K562 (cell line): Measurements from ENCODE around the gene NBEAL2. TPM values are rescaled to one million over a fixed set of nuclear protein-coding genes. Genes with fewer than 3 reads are reported as not detected.
A peak's percentile ranks its signal among the peaks of the same experiment; 100 is the strongest.

Source experiments
- ATAC-seq: fragments of 200-7000 bp; cut with Tn5 transposase; 3 replicates; pipeline ENCODE4 v1.9.1; 2020; ENCODE audit warnings: moderate library complexity
- BruUV-seq: library from RNA; stranded (reverse); fragments of 400-500 nt; replicated peaks from 2 replicates; lab custom pipeline; 2021; lab: Mats Ljungman, UMichigan
- CTCF ChIA-PET: fragments of 300-600 bp; formaldehyde crosslinking; extraction: SDS; loops from one replicate; lab custom pipeline; 2021; ENCODE audit warnings: low intra/inter-chr PET ratio; lab: Yijun Ruan, JAX
- POLR2A ChIA-PET: fragments of 300-600, 350-650 bp; sonication (Branson Sonifier 250); formaldehyde crosslinking; extraction: SDS; loops from one replicate; lab custom pipeline; 2021; ENCODE audit warnings: antibody characterized with exemption, inconsistent platforms; lab: Yijun Ruan, JAX
- DNase-seq, 4 experiments: peaks; one replicate each; pipeline versions ENCODE4 v3.0.0 to v3.0.0-alpha.2; 2011 to 2018; ENCODE audit warnings: low spot score in 3 of 4, mixed read lengths in 3 of 4; ENCODE audit errors: extremely low read depth in 1 of 4
- FAIRE-seq: peaks from 2 replicates; lab custom pipeline; 2011; peaks lifted over from hg19 to GRCh38; lab: Jason Lieb, UNC
- H2AFZ ChIP-seq: 2 replicates; pipeline ENCODE4 v1.6.0; 2011; ENCODE audit warnings: low read depth, low read length, control low read depth, inconsistent platforms
- H3K27ac ChIP-seq: fragments of 200-600 bp; 3 replicates; pipeline ENCODE4 v1.8.0; 2011; ENCODE audit warnings: low read depth, mild to moderate bottlenecking, control low read depth, inconsistent platforms, low read length, moderate library complexity, mixed read lengths; ENCODE audit errors: extremely low read depth
- H3K27me3 ChIP-seq, 2 experiments: fragments of 300-600 bp in 1 of 2; 2 replicates in 1 of 2; 3 replicates in 1 of 2; pipeline versions ENCODE4 v1.6.0 to v1.8.0; 2011; ENCODE audit warnings: inconsistent platforms in 2 of 2, low read length in 2 of 2, mild to moderate bottlenecking in 1 of 2, mixed read lengths in 1 of 2, moderate library complexity in 1 of 2; ENCODE audit not compliant: control insufficient read depth in 2 of 2, insufficient read depth in 2 of 2
- H3K36me3 ChIP-seq: fragments of 300-600 bp; 3 replicates; pipeline ENCODE4 v1.8.0; 2011; ENCODE audit warnings: mild to moderate bottlenecking, low read length, inconsistent platforms; ENCODE audit not compliant: control insufficient read depth, insufficient read depth
- H3K4me1 ChIP-seq, 2 experiments: fragments of 200-600 bp in 1 of 2; replicated peaks in 1 of 2; 2 replicates in 1 of 2; 3 replicates in 1 of 2; pipeline versions ENCODE4 v1.5.1 to v1.8.0; 2011; ENCODE audit warnings: inconsistent platforms in 2 of 2, low read length in 2 of 2, mild to moderate bottlenecking in 1 of 2, mixed read lengths in 1 of 2, moderate library complexity in 1 of 2; ENCODE audit not compliant: control insufficient read depth in 2 of 2, insufficient read depth in 2 of 2
- H3K4me2 ChIP-seq: 2 replicates; pipeline ENCODE4 v1.6.1; 2011; ENCODE audit warnings: low read length, control low read depth, inconsistent platforms, mixed read lengths; ENCODE audit not compliant: insufficient read depth
- H3K4me3 ChIP-seq: fragments of 200-600 bp; sonication (generic), shearing (Covaris generic); 2 replicates; pipeline ENCODE4 v1.5.1; 2016; ENCODE audit warnings: control low read depth, inconsistent platforms
- H3K79me2 ChIP-seq: fragments of 200-600 bp; 3 replicates; pipeline ENCODE4 v1.8.0; 2011; ENCODE audit warnings: low read length, inconsistent platforms; ENCODE audit not compliant: control insufficient read depth, insufficient read depth
- H3K9ac ChIP-seq, 2 experiments: 2 replicates each; pipeline versions ENCODE4 v1.6.0 to v1.6.1; 2011; ENCODE audit warnings: low read depth in 2 of 2, low read length in 2 of 2, control low read depth in 1 of 2, inconsistent platforms in 1 of 2, mild to moderate bottlenecking in 1 of 2, mixed read lengths in 1 of 2; ENCODE audit not compliant: insufficient read depth in 1 of 2
- H3K9me1 ChIP-seq: one replicate; pipeline ENCODE4 v1.6.0; 2011; ENCODE audit warnings: inconsistent platforms, mild to moderate bottlenecking, low read length, moderate library complexity; ENCODE audit not compliant: control insufficient read depth, insufficient read depth
- H3K9me3 ChIP-seq: replicated peaks from 2 replicates; pipeline ENCODE4 v1.5.1; 2011; ENCODE audit warnings: low read depth, low read length, inconsistent platforms; ENCODE audit not compliant: control insufficient read depth, insufficient read depth
- H4K20me1 ChIP-seq: replicated peaks from 2 replicates; pipeline ENCODE4 v1.6.1; 2011; ENCODE audit warnings: low read length, inconsistent platforms, mixed read lengths; ENCODE audit not compliant: control insufficient read depth, insufficient read depth
- GMEB1 ChIP-seq: fragments of 250-450 bp; sonication (Bioruptor Pico); IDR thresholded peaks from 2 replicates; pipeline ENCODE4 v1.4.0; 2020; ENCODE audit warnings: mild to moderate bottlenecking
- HDGF ChIP-seq: fragments of 450-650 bp; IDR thresholded peaks from 2 replicates; pipeline ENCODE4 v1.6.1; 2016
- ID3 ChIP-seq, 2 experiments: fragments of 250-450 bp in 1 of 2; fragments of 450-650 bp in 1 of 2; sonication (Bioruptor Pico) in 1 of 2; IDR thresholded peaks; 2 replicates each; pipeline versions ENCODE4 v1.6.1 to v1.8.0; 2016 to 2021; ENCODE audit warnings: mild to moderate bottlenecking in 2 of 2, moderate library complexity in 2 of 2, missing compliant biosample characterization in 1 of 2, missing genetic modification characterization in 1 of 2
- JUN ChIP-seq, 2 experiments: sonication (generic) in 1 of 2; formaldehyde crosslinking in 1 of 2; IDR thresholded peaks; 2 replicates each; pipeline versions ENCODE4 v1.6.1 to v1.8.0; 2012 to 2022; ENCODE audit warnings: borderline replicate concordance in 2 of 2, mild to moderate bottlenecking in 2 of 2, improper control_type of control experiment in 1 of 2, low read depth in 1 of 2, low read length in 1 of 2, missing genetic modification reagents in 1 of 2
- MCM2 ChIP-seq: fragments of 450-650 bp; IDR thresholded peaks from 2 replicates; pipeline ENCODE4 v1.6.1; 2017; ENCODE audit warnings: low read depth, mild to moderate bottlenecking
- MEIS2 ChIP-seq: fragments of 450-650 bp; IDR thresholded peaks from 2 replicates; pipeline ENCODE4 v1.6.1; 2014; ENCODE audit warnings: mild to moderate bottlenecking; ENCODE audit not compliant: partially characterized antibody
- PKNOX1 ChIP-seq: fragments of 450-650 bp; IDR thresholded peaks from 2 replicates; pipeline ENCODE4 v1.6.1; 2016
- RAD51 ChIP-seq: fragments of 450-650 bp; IDR thresholded peaks from 2 replicates; pipeline ENCODE4 v1.7.1; 2016; ENCODE audit warnings: low read depth, mild to moderate bottlenecking, borderline replicate concordance
- SMAD4 ChIP-seq: fragments of 250-450 bp; sonication (Bioruptor Pico); conservative IDR thresholded peaks from 2 replicates; pipeline ENCODE4 v1.8.0; 2021; ENCODE audit warnings: inconsistent platforms, mild to moderate bottlenecking, moderate library complexity
- SNRNP70 ChIP-seq: fragments of 200-400 bp; formaldehyde crosslinking; optimal IDR thresholded peaks from 2 replicates; pipeline ENCODE3; 2017; ENCODE audit warnings: low read depth, low read length
- USF1 ChIP-seq: sonication (generic); formaldehyde crosslinking; IDR thresholded peaks from 2 replicates; pipeline ENCODE4 v1.9.0; 2022; ENCODE audit warnings: mild to moderate bottlenecking, missing genetic modification reagents
- ZNF561 ChIP-seq: fragments of 450-650 bp; formaldehyde crosslinking; conservative IDR thresholded peaks from 2 replicates; pipeline ENCODE4 v1.4.0; 2020; ENCODE audit warnings: mild to moderate bottlenecking, moderate library complexity
- WGBS: fragments of 100-300 bp; shearing (Covaris generic); methylation state at CpG from one replicate; pipeline ENCODE4 v1.1.6; 2016; ENCODE audit warnings: low coverage, mixed read lengths; ENCODE audit not compliant: insufficient coverage; ENCODE audit errors: missing lambda C conversion rate; 5-methylcytosine and 5-hydroxymethylcytosine counted together
- in situ Hi-C: fragments of 300-500 bp; cut with MboI; formaldehyde crosslinking; loops from 4 replicates; pipeline ENCODE4 v1.15.0; 2018; ENCODE audit warnings: inconsistent platforms, mixed read lengths
- intact Hi-C: fragments of 100-400 bp; cut with micrococcal nuclease; formaldehyde crosslinking; loops from 2 replicates; pipeline ENCODE4 v1.14.2; 2022
- polyA plus RNA-seq, 8 experiments: library from polyadenylated mRNA; depleted of rRNA in 4 of 8; stranded (reverse) in 5 of 8; unstranded in 3 of 8; fragments of >200 nt; fragmentation: Nextera tagmentation in 2 of 8; fragmentation: Illumina TruSeq in 1 of 8; extraction: Ambion mirVana in 2 of 8; extraction: Trizol in 1 of 8; gene quantifications; 2 replicates each; pipeline versions ENCODE4 v1.2.1 to v1.2.3, GENCODE V29; 2011 to 2014; ENCODE audit warnings: inconsistent platforms in 1 of 8, missing spikeins in 1 of 8
- total RNA-seq, 7 experiments: library from RNA; depleted of rRNA in 6 of 7; stranded (reverse); fragments of >200 nt in 6 of 7; fragmentation: Illumina TruSeq in 2 of 7; extraction: Trizol in 2 of 7; gene quantifications; 2 replicates each; pipeline versions ENCODE4 v1.2.1 to v1.2.3, GENCODE V29; 2011 to 2021; ENCODE audit warnings: low replicate concordance in 1 of 7

NBEAL2 gene
- total and polyA plus RNA-seq, 9 of the 15 experiments (the other 6 are each of a cell fraction or from before 2014, with no cell fraction given) = 0.06 to 114 (median 29.6) TPM

- TF ChIP-seq SMAD4 (no peak), GMEB1 (CRISPR knock-in tag) (no peak), ZNF561 (CRISPR knock-in tag) (no peak), JUN (IDR thresholded peaks at IDR 0.05; ENCODE audit: borderline replicate concordance, low read depth, low read length) (no peak), JUN (CRISPR knock-in tag; IDR thresholded peaks at IDR 0.05; ENCODE audit: borderline replicate concordance) (no peak), ID3 (CRISPR knock-in tag; IDR thresholded peaks at IDR 0.05) (no peak), ID3 (tag; IDR thresholded peaks at IDR 0.05) (no peak), SNRNP70 (no peak)
Observed at GRCh38 chr3:47041114-47041513, 61.6 kb downstream of the NBEAL2 start (continued).

GRCh38 chr3:47042231-47042791, 62.8 kb downstream of the NBEAL2 start:
- ChIA-PET POLR2A (interaction anchor here (0.9 to 2.8 kb wide), 6 partner anchors 9 to 104 kb away, joined by 3 to 16 read pairs (median 4); no protein-coding TSS in a partner anchor), CTCF (no interaction called here)
- peak overlapping the region in 1 of 2 experiments; percentile 65; a peak in 1 of 4 replicates for H3K9ac ChIP-seq
- ATAC-seq (peak; percentile 85), FAIRE-seq (peak; percentile 76), DNase-seq (peak in 3 of 4 experiments; percentile 32 to 62 (median 33))
- H2AFZ ChIP-seq = no peak overlapping the region
- no peaks in the 10 kb centered on the region for H3K9me1 ChIP-seq
- 0 out of 3 replicates have a peak overlapping the region, but pooled peaks have one; percentile 0 for H3K27ac ChIP-seq
- no TSS peak for BruUV-seq
- peak overlapping the region; percentile 10; the same call in 1 of the 2 replicates for H3K4me2 ChIP-seq
- H3K27me3 ChIP-seq = no peaks in the 10 kb centered on the region
- 22% methylated on average over 5 of the region's 5 CpGs for WGBS
- H3K9me3 ChIP-seq = no peaks in the 10 kb centered on the region
- no peak overlapping the region for H3K4me3 ChIP-seq
- H3K79me2 ChIP-seq = no peaks in the 10 kb centered on the region; the same call in 2 of the 3 replicates
- peaks cover 10 to 16% of the 10 kb centered on the region in 2 experiments for H3K4me1 ChIP-seq
- intact Hi-C loops (no loop called here), in situ Hi-C loops (no loop called here)
- no peaks in the 10 kb centered on the region for H4K20me1 ChIP-seq
- H3K36me3 ChIP-seq = peaks cover 54% of the 10 kb centered on the region
- peak; percentile 42; the same call in 1 of the 2 replicates for TF ChIP-seq USF1 (CRISPR knock-in tag)
- TF ChIP-seq MCM2 = no peak
- TF ChIP-seq HDGF = 0 out of 2 replicates have a peak, but pooled peaks have one; percentile 36
- TF ChIP-seq MEIS2 = peak; percentile 98
- TF ChIP-seq RAD51 = peak; percentile 65
- TF ChIP-seq PKNOX1 = peak; percentile 94
